Activated naive CD8-positive, alpha-beta T cell treated with anti-CD3 and anti-CD28 coated beads, Interleukin-2, amount 50 U/mL, for 16 hours (primary cell): ENCODE measurements around the gene IGLL5.
"Not testable (repeated sequence)": the region's sequence is repeated elsewhere in the genome, so short reads cannot be mapped to it uniquely, and the experiment has no call there.

Experiments
- DNase-seq: peaks from one replicate; pipeline ENCODE4 v3.0.0-alpha.2; 2020; ENCODE audit warnings: low read depth, low spot score

The IGLL5 gene

DNA sequence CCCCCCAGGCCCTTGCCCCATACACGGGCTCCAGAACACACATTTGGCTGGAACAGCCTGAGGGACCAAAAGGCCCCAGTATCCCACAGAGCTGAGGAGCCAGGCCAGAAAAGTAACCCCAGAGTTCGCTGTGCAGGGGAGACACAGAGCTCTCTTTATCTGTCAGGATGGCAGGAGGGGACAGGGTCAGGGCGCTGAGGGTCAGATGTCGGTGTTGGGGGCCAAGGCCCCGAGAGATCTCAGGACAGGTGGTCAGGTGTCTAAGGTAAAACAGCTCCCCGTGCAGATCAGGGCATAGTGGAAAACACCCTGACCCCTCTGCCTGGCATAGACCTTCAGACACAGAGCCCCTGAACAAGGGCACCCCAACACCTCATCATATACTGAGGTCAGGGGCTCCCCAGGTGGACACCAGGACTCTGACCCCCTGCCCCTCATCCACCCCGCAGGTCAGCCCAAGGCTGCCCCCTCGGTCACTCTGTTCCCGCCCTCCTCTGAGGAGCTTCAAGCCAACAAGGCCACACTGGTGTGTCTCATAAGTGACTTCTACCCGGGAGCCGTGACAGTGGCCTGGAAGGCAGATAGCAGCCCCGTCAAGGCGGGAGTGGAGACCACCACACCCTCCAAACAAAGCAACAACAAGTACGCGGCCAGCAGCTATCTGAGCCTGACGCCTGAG is 13.1 kb downstream of the IGLL5 start:
- not testable (repeated sequence) for DNase-seq

DNA sequence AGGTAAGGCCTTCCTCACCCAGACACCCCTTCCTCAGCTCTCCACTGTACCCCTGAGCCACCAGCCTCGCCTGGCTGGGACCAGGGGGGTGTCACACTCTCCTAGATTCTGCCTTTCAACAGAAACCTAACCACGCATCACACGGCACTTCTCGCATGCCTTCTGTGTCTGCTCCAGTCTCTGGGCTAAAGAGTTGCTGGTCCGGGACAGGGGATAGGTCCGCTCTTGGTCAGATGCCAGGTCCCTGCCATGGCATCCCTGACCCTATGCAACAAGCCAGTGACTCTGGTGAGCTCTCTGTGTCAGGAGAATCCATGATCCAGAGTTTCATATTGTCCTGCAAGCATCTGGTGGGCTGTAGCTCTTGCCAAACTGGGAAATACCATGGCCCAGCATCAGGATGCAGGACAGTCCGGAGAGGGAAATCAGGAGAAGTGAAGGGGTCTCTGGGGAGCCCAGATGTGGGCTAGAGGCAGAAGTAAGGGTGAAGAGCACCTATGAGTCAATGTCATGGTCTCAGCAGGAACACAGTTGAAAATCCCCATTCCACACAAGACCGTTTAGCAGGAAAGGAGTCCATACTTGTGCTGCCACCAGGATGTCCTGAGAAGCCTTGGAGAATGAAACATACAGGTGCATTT is 14.1 kb downstream of the IGLL5 start:
- DNase-seq = no peak

DNA sequence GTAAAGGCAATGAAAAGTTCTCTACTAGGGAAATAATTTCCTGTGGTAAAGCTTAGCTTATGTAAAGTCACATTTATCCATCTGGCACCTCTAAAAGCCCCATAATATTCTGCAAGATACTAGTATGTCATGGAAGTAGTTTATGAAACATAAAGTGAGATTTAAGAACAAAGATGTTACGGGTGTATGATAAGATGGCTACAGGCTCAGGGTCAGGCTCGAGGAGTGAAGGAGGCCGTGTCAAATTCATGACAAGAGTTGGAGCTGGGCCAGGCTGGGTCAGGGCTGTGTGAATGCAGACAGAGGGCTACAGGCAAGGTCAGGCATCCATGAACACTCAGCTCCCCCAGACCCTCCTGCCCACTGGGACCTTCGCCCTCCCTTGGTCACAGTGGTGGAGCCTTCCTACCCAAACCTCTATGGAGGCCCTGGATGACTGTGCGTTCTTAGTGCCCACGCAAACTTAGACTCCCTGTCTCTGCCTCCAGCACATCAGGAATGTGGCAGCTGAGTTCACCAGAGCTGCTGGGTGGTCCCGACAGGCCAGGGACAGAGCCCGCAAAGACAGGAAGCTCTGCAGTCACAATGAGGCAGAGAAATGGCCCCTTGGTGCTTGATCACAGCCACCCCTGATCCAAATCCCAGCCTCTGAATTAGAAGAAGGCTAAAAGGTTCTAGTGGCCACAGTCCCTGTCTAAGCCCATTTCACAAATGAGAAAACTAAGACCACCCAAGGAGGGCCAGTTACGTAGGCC is 14.8 kb downstream of the IGLL5 start:
- DNase-seq = no peak

DNA sequence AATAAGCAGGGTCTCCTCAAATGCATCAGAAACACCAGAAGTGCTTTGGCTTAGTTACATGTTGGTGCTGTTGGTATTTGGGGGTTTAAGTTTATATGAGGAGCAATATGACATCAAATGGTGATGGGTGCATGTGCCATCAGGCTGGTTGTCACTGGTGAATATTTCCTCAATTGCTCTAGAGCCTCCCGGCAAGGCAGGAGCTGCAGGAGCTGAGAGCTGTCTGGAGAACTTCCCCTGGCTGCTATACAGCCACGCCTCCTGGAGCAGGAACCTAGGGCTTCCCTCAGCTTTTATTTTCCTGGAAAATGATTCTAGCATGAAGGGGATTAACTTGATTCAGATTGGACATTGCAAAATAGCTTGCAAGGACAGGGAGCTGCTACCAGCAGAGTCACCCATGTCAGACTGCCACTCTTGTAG is 15.8 kb downstream of the IGLL5 start:
- DNase-seq = no peak

DNA sequence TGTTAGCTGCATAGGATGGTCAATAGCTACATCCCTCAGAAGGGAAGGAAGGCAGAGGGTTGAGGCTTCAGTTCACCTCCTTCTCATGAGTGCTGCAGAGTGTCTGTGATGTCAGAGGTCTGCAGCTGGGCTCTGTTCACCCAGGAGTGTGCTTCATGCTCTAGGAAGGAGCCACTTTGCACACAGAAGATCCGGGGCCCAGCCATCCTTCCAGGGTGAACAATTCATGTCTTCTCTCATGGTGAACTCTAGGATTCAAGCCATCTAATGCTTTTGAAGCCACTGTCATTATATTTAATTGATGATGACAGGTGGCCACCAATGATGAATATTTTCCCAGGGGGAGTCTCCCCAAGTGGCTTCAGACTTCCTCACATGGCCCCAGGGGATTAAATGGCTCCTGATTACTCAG is 16.2 kb downstream of the IGLL5 start:
- DNase-seq = not testable (repeated sequence)

DNA sequence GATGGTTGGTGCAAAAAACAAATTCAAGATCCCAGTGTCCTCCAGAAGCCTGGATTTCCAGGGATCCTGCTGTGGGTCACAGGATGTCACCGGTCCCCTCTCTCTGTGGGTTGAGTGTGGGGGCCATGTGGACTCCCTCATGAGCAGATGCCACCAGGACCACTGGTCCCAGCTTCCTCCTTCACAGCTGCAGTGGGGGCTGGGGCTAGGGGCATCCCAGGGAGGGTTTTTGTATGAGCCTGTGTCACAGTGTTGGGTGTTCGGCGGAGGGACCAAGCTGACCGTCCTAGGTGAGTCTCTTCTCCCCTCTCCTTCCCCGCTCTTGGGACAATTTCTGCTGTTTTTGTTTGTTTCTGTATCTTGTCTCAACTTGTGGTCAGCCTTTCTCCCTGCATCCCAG is 17.1 kb downstream of the IGLL5 start:
- not testable (repeated sequence) for DNase-seq

DNA sequence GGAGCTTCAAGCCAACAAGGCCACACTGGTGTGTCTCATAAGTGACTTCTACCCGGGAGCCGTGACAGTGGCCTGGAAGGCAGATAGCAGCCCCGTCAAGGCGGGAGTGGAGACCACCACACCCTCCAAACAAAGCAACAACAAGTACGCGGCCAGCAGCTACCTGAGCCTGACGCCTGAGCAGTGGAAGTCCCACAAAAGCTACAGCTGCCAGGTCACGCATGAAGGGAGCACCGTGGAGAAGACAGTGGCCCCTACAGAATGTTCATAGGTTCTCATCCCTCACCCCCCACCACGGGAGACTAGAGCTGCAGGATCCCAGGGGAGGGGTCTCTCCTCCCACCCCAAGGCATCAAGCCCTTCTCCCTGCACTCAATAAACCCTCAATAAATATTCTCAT is 18.8 kb downstream of the IGLL5 start:
- DNase-seq = not testable (repeated sequence)

DNA sequence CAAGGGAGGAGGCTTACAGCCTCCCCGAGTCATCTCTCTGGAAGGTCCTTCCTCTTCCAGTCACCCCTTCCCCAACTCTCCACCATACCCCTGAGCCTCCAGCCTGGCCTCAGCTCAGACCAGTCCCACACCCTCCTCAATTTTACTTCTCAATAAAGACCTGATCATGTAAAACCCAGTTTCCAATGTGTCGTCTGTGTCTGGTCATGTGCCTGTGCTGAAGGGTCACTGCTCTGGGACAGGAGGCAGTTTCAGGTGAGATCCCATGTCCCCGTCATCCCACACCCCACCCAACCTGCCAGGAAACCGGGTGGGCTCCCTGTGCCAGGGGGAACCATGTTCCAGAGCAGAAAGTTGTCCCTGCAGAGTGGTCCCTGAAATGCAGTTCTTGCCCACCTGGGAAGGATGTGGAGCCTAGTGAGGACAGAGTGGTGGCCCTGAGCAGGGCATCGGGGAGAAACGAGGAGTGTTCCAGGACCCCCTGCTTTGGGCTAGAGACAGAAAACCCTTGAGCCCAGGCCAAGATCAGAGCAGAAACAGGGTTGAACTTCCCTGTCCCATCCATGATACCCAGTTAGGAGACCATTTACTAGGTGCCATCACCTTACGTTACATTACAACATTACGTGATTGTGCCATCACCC is 19.4 kb downstream of the IGLL5 start:
- DNase-seq = no peak

DNA sequence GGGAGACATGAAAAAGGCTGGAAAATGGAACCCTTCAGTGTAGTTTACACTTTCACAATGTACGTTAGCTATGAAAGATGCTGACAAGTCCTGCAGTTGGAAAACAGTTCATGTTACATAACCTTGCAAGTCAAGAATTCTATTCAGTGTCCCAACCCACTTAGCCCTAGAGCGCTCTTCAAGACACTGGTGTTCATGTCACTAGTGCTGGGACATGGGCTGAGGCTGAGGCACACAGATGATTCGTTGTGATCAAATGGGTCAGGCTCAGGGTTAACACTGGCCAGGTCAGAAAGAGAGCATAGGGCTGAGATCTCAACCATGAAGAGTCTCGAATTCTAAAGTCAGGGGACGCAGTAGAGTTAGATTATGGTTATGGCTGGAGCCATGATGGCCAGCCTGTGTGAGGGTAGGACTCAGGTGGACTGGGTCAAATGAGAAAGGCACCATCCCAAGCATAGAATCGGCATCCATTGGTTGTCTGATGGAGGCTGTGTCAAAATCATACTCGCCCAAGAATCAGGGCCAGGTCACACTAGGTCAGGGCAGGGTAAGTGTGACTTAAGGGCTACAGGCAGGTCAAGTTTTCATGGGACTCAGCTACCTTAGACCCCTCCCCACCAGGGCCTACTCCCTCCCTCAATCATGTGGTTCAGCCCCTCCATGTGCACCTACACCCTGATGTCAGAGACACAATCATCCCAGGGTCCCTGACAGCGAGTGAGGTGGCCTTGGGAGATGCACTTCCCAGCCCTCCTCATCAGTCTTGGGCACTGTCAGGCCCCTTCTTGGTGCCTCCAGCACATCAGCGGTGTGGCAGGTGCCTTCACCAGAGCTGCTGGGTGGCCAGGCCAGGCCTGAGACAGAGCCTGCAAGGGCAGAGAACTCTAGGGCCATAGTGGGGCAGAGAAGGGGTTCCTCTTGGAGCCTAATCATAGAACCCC is 20.2 kb downstream of the IGLL5 start:
- no peak for DNase-seq

DNA sequence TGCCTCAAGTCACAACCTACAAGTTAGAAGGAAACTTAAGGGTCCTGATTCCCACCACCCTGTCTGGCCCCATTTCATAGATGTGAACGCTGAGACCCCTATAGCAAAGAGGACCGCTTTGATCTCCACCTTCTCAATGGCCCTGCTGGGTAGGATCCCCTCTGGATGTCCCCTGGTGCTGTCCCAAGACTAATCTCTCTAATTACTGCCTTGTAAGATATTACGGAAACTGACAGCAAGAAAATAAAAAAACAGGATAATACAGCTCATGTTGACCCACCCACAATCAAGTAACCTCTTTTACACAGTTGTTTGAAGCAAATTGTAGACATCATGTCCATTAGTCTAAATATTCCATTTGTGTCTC is 20.9 kb downstream of the IGLL5 start:
- DNase-seq = no peak

DNA sequence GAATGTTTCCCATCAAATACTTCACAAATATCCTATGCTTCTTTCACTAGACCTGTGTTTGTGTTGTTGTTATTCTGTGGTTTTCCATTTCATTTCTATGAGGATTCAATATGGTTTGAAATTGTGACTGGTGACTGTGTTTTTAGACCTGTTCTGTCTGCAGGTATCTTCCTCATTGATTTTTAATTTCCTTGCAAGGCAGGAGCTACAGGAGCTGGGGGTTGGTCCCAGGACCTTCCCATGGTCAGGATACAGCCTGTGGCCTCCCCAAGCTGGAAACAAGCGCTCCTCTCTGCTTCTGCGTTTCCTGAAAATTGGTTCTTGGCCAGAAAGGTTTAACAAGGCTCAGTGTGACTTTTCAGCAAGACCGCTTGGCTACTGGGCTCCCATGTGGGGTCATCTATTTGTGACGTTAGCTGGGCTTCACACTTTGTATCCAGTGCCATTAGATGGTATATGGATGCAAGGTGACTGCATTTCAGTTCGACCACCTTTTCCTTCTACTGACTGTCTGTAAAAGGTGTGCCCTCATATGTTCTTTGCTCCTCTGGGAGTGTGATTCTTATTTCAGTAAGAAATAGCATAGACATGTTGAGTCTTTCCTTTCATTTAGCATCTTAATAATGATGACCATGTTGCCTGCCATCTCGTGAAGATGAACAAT is 21.5 kb downstream of the IGLL5 start:
- no peak for DNase-seq

DNA sequence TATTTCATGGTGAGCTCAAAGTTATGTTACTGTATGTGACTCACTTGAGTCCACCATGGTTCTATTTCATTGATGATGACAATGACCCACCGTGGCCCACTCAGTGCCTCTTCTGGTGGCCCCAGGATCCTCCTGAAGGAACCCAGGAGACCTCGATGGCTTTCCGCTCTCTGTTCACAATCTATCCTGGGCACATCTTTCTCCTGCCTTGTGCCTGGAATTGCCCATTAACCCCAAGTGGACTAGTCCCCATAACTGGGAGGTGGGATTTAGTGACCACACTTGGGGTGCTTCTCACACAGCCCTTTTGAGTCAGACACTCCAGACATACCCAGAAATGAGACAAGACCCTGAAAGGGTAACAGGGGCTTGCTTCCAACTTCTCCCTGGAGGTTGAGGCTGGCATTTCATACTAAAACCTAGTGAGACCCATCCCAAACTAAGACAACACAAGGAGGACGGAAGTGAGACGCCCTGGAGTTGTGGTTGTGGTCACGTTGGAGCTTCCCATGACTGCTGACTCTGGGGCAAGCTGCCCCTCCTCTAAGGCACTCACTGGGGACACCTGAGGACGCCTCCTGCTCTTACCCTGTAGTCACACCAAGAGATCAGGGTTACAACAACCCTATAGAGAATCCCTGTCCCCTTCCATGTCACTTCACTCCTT is 22.1 kb downstream of the IGLL5 start:
- DNase-seq = no peak

DNA sequence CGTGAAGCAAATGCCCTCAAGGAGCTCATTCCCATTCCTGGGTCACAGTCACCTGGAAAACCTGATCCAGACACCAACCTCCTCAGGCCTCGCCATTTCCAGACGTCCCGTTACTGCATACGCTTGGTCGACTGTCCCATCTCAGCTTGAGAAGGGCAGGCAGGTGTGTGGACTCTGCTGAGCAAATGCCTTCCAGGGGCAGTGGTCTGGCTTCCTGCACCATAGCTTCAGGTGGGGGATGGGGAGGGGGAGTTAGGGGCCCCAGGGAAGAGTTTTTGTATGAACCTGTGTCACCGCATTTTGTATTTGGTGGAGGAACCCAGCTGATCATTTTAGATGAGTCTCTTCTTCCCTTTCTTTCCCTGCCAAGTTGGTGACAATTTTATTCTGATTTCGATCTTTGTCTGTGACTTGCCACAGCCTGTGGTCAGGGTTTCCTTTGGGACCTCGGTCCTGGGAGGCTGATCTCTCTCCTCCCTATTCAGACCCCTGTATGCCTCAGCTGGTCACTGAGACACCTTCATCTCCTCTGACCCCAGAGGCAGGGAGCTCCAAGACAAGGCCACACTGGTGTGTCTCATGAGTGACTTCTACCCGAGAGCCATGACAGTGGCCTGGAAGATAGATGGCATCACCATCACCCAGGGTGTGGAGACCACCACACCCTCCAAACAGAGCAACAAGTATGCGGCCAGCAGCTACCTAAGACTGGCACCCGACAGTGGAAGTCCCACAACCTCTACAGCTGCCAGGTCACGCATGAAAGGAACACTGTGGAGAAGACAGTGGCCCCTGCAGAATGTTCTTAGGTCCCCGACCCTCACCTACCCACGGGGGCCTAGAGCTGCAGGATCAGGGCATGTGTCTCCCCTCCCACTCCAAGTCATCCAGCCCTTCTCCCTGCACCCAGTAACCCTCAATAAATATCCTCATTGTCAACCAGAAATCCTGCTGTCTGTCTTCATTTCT is 22.9 kb downstream of the IGLL5 start:
- no peak for DNase-seq

DNA sequence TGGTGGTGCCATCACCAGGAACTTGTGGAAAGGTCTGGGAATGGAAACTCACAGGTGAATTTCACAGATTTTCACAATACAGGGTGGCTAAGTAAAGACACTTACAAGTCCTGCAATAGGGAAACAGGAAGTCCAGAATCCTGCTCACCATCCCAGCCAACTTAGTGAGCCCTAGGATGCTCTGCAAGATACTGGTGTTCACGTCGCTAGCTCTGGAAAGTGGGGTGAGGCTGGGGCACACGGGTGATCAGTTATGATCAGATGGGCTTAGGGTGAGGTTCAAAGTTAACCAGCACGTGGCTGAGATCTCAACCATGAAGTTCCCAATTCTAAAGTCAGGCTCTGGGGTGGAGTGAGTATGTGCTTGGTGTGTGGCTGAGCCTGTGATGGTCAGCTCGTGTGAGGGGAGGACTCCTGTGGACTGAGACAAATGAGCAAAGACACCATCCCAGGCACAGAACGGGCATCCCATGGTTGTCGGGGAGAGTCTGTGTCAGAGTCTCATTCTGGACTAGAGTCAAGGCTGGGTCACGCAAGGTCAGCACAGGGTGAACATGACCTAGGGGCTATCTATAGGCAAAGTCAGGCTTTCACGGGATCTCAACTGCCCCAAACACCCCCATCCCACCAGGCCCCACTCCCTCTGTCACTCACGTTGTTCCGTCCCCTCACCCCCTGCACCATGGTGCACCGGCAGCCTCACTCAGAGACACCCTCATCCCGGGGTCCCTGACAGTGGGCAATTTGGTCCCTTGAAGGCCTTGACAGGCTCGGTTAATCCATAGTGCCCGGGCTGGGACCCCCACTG is 23.9 kb downstream of the IGLL5 start:
- DNase-seq = no peak

DNA sequence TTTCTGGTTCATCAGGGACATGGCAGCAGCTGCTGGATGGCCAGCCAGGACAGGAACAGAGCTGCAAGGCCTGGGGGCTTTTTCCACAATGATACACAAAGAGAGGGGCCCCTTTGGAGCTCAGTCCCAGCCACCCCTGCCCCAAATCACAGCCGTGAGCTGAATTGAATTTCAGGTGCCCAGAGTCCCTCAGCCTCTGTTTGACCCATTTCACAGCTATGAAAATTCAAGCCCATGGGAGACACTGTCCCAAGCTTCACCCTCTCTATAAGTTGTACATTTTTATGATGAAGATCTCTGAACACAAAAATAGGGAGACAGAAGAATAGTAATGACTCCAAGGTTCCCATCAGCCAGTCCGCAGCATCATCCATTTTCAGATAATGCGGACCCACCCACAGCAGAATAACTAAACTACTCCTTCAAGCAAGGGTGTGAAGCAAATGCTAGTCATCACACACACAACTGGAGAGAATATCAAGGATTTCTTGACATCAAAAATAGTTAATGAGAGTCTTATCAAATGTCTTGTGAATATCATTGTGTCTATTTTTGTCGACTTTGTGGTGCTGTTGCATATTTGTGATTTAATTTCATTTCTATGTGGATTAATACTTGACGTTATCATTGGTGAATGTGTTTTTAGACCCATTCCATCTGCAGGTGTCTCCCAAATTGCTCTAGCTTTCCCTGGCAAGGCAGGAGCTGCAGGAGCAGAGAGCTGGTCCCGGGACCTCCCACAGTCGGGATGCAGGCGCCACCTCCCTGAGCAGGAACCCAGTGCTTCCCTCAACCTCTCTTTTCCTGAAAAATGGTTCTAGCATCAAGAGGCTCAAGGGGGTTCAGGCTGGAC is 24.7 kb downstream of the IGLL5 start:
- no peak for DNase-seq

DNA sequence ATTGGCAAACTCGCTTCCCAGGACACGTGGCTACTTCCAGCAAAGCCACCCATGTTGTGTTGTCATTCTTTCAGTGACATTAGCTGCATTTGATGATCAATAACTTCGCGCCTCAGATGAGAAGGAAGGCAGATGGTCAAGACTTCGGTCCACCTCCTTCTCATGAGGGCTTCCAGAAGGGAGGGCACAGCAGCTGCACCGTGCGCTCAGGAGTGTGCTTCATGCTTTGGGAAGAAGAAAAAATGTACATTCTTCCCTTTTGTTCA is 25.3 kb downstream of the IGLL5 start:
- no peak for DNase-seq

DNA sequence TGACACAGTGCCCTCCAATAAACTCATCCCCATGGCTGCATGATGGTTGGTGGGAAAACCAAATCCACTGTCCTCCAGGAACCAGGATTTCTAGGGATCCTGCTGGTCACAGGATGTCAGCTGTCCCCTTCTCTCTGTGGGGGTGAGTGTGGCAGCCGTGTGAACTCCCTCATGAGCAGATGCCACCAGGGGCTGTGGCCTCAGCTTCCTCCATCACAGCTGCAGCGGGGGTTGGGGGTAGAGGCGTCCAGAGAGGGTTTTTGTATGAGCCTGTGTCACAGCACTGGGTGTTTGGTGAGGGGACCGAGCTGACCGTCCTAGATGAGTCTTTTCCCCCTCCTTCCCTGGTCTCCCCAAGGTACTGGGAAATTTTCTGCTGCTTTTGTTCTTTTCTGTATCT is 26.4 kb downstream of the IGLL5 start:
- no peak for DNase-seq
